ENCODE measurements around the gene TEAD4.

The TEAD4 gene

GRCh38 chr12:2974560-2974971, 15.4 kb downstream of the TEAD4 start:
- Histone ChIP-seq H3K4me1 (ENCODE audit: low read depth, poor library complexity, severe bottlenecking) (no peaks in the 10 kb centered on the region), H3K36me3 (ENCODE audit: insufficient read depth) (no peaks in the 10 kb centered on the region), H3K79me2 (ENCODE audit: insufficient read depth, low read depth) (no peaks in the 10 kb centered on the region), H3K4me2 (no peak overlapping the region), H3K27ac (no peak overlapping the region), H3K27me3 (ENCODE audit: insufficient read depth, low read depth) (no peaks in the 10 kb centered on the region), H2AFZ (ENCODE audit: low read depth) (no peak overlapping the region), H3K4me3 (IDR thresholded peaks at IDR 0.05; ENCODE audit: insufficient read depth, low read depth, low read length) (no peak overlapping the region), H3K9ac (no peak overlapping the region), H4K20me1 (ENCODE audit: insufficient read depth) (no peaks in the 10 kb centered on the region)
- TF ChIP-seq CTCF (conservative IDR thresholded peaks at IDR 0.05; ENCODE audit: low read depth, low read length) = no peak

- no peak overlapping the region for H3K4me2 ChIP-seq
- H4K20me1 ChIP-seq (ENCODE audit: insufficient read depth) = no peaks in the 10 kb centered on the region
- no peak overlapping the region for H3K9ac ChIP-seq
- no peaks in the 10 kb centered on the region for H3K79me2 ChIP-seq (ENCODE audit: insufficient read depth, low read depth)
- no peaks in the 10 kb centered on the region for H3K27me3 ChIP-seq (ENCODE audit: insufficient read depth, low read depth)
- H2AFZ ChIP-seq (ENCODE audit: low read depth) = no peak overlapping the region
- TF ChIP-seq CTCF (conservative IDR thresholded peaks at IDR 0.05; ENCODE audit: low read depth, low read length) = no peak
- H3K27ac ChIP-seq = no peak overlapping the region
- H3K4me3 ChIP-seq (IDR thresholded peaks at IDR 0.05; ENCODE audit: insufficient read depth, low read depth, low read length) = no peak overlapping the region
- no peaks in the 10 kb centered on the region for H3K36me3 ChIP-seq (ENCODE audit: insufficient read depth)
- H3K4me1 ChIP-seq (ENCODE audit: low read depth, poor library complexity, severe bottlenecking) = no peaks in the 10 kb centered on the region
Measured at GRCh38 chr12:2976581-2976996, 17.4 kb downstream of the TEAD4 start.

GRCh38 chr12:2977776-2978175, 18.6 kb downstream of the TEAD4 start:
- TF ChIP-seq CTCF (conservative IDR thresholded peaks at IDR 0.05; ENCODE audit: low read depth, low read length) = no peak
- H3K79me2 ChIP-seq (ENCODE audit: insufficient read depth, low read depth) = no peaks in the 10 kb centered on the region
- H3K36me3 ChIP-seq (ENCODE audit: insufficient read depth) = no peaks in the 10 kb centered on the region
- no peak overlapping the region for H3K4me3 ChIP-seq (IDR thresholded peaks at IDR 0.05; ENCODE audit: insufficient read depth, low read depth, low read length)
- no peak overlapping the region for H2AFZ ChIP-seq (ENCODE audit: low read depth)
- H3K27me3 ChIP-seq (ENCODE audit: insufficient read depth, low read depth) = no peaks in the 10 kb centered on the region
- no peak overlapping the region for H3K4me2 ChIP-seq
- H3K9ac ChIP-seq = no peak overlapping the region
- no peak overlapping the region for H3K27ac ChIP-seq
- no peaks in the 10 kb centered on the region for H3K4me1 ChIP-seq (ENCODE audit: low read depth, poor library complexity, severe bottlenecking)
- H4K20me1 ChIP-seq (ENCODE audit: insufficient read depth) = no peaks in the 10 kb centered on the region

GRCh38 chr12:2979806-2980205, 20.6 kb downstream of the TEAD4 start:
- H3K4me1 ChIP-seq (ENCODE audit: low read depth, poor library complexity, severe bottlenecking) = no peaks in the 10 kb centered on the region
- no peaks in the 10 kb centered on the region; the same call in 1 of the 2 replicates for H3K79me2 ChIP-seq (ENCODE audit: insufficient read depth, low read depth)
- no peaks in the 10 kb centered on the region for H3K36me3 ChIP-seq (ENCODE audit: insufficient read depth)
- no peak overlapping the region for H2AFZ ChIP-seq (ENCODE audit: low read depth)
- H4K20me1 ChIP-seq (ENCODE audit: insufficient read depth) = no peaks in the 10 kb centered on the region
- H3K4me3 ChIP-seq (IDR thresholded peaks at IDR 0.05; ENCODE audit: insufficient read depth, low read depth, low read length) = no peak overlapping the region
- no peak overlapping the region for H3K4me2 ChIP-seq
- no peaks in the 10 kb centered on the region for H3K27me3 ChIP-seq (ENCODE audit: insufficient read depth, low read depth)
- no peak overlapping the region for H3K9ac ChIP-seq
- TF ChIP-seq CTCF (conservative IDR thresholded peaks at IDR 0.05; ENCODE audit: low read depth, low read length) = no peak
- H3K27ac ChIP-seq = no peak overlapping the region

Measured in KMS-11 (cell line).